Left hindlimb (tissue), 1 donor: ENCODE results near the gene DPYD.

Experiments used
- DNase-seq: peaks from one replicate; pipeline ENCODE4 v3.0.0-alpha.2; 2018

DPYD gene

GRCh38 chr1:97170300-97170699, 750.5 kb downstream of the DPYD start:
- DNase-seq: no peak

- DNase-seq: no peak
Observed at GRCh38 chr1:97168056-97168455, 752.8 kb downstream of the DPYD start.

GRCh38 chr1:97167246-97167645, 753.6 kb downstream of the DPYD start:
- DNase-seq: no peak

- no peak for DNase-seq
Observed at GRCh38 chr1:97166626-97167025, 754.2 kb downstream of the DPYD start.

GRCh38 chr1:97164276-97164639, 756.6 kb downstream of the DPYD start:
- DNase-seq: no peak

- DNase-seq: no peak
Observed at GRCh38 chr1:97163591-97164275, 757.1 kb downstream of the DPYD start.

GRCh38 chr1:97160818-97161217, 760.0 kb downstream of the DPYD start:
- no peak for DNase-seq

GRCh38 chr1:97159342-97159741, 761.5 kb downstream of the DPYD start:
- DNase-seq: no peak

- no peak for DNase-seq
Observed at GRCh38 chr1:97158691-97159096, 762.1 kb downstream of the DPYD start.

- DNase-seq: no peak
Observed at GRCh38 chr1:97157991-97158390, 762.8 kb downstream of the DPYD start.

GRCh38 chr1:97151651-97152050, 769.2 kb downstream of the DPYD start:
- no peak for DNase-seq

- DNase-seq: no peak
Observed at GRCh38 chr1:97145321-97145956, 775.4 kb downstream of the DPYD start.

- no peak for DNase-seq
Observed at GRCh38 chr1:97144527-97144926, 776.3 kb downstream of the DPYD start.

- no peak for DNase-seq
Observed at GRCh38 chr1:97143236-97143882, 777.5 kb downstream of the DPYD start.

GRCh38 chr1:97140611-97141010, 780.2 kb downstream of the DPYD start:
- no peak for DNase-seq

GRCh38 chr1:97139512-97139911, 781.3 kb downstream of the DPYD start:
- no peak for DNase-seq

GRCh38 chr1:97138515-97139032, 782.3 kb downstream of the DPYD start:
- no peak for DNase-seq

GRCh38 chr1:97137862-97138514, 782.8 kb downstream of the DPYD start:
- no peak for DNase-seq

GRCh38 chr1:97136996-97137395, 783.8 kb downstream of the DPYD start:
- no peak for DNase-seq

- DNase-seq: no peak
Observed at GRCh38 chr1:97135972-97136371, 784.9 kb downstream of the DPYD start.

GRCh38 chr1:97128426-97128825, 792.4 kb downstream of the DPYD start:
- no peak for DNase-seq

GRCh38 chr1:97123717-97124431, 797.0 kb downstream of the DPYD start:
- no peak for DNase-seq

GRCh38 chr1:97120806-97121205, 800.0 kb downstream of the DPYD start:
- DNase-seq: no peak
